PC-9 (cell line): ENCODE results near the gene ZCCHC7. TPM values are rescaled to one million over a fixed set of nuclear protein-coding genes. Genes with fewer than 3 reads are reported as not detected.

ENCODE experiments used
- BruUV-seq: library from RNA; stranded (reverse); fragments of 400-500 nt; replicated peaks from 2 replicates; lab custom pipeline; 2021; lab: Mats Ljungman, UMichigan
- CTCF ChIA-PET: fragments of 300-600 bp; sonication (Branson Sonifier 250); formaldehyde crosslinking; loops from one replicate; lab custom pipeline; 2022; ENCODE audit warnings: antibody characterized with exemption; lab: Charles Lee
- POLR2A ChIA-PET: fragments of 300-600 bp; sonication (Branson Sonifier 250); formaldehyde crosslinking; loops from one replicate; lab custom pipeline; 2022; ENCODE audit warnings: antibody characterized with exemption; ENCODE audit not compliant: unreplicated experiment; lab: Charles Lee
- DNase-seq, 2 experiments: peaks; one replicate each; pipeline versions ENCODE4 v3.0.0 to v3.0.0-alpha.2; 2015 to 2022; ENCODE audit warnings: mixed read lengths in 1 of 2
- H2AFZ ChIP-seq: fragments of 200-600 bp; sonication (generic); 2 replicates; pipeline ENCODE4 v1.8.1; 2017; ENCODE audit warnings: antibody characterized with exemption
- H3F3A ChIP-seq: fragments of 200-600 bp; sonication (generic); 2 replicates; pipeline ENCODE4 v1.8.1; 2017; ENCODE audit warnings: antibody characterized with exemption, mild to moderate bottlenecking, low read depth; ENCODE audit not compliant: insufficient read depth
- H3K27ac ChIP-seq: fragments of 200-600 bp; sonication (generic); 2 replicates; pipeline ENCODE4 v1.6.1; 2016; ENCODE audit warnings: mixed run types
- H3K27me3 ChIP-seq: fragments of 200-600 bp; sonication (generic); 2 replicates; pipeline ENCODE4 v1.6.1; 2016; ENCODE audit warnings: low read depth, mixed run types; ENCODE audit not compliant: insufficient read depth
- H3K36me3 ChIP-seq: fragments of 200-600 bp; sonication (generic); 2 replicates; pipeline ENCODE4 v1.6.1; 2016; ENCODE audit warnings: low read depth, mixed run types
- H3K4me1 ChIP-seq: fragments of 200-600 bp; sonication (generic); replicated peaks from 2 replicates; pipeline ENCODE4 v1.6.1; 2016; ENCODE audit warnings: mixed run types; ENCODE audit not compliant: insufficient read depth
- H3K4me2 ChIP-seq: fragments of 200-600 bp; sonication (generic); 2 replicates; pipeline ENCODE4 v1.6.1; 2017; ENCODE audit warnings: mixed run types
- H3K4me3 ChIP-seq: fragments of 200-600 bp; sonication (generic); 2 replicates; pipeline ENCODE4 v1.6.1; 2016; ENCODE audit warnings: mixed run types
- H3K79me2 ChIP-seq: fragments of 200-600 bp; sonication (generic); 2 replicates; pipeline ENCODE4 v1.6.1; 2017; ENCODE audit warnings: low read depth, mixed run types
- H3K9me2 ChIP-seq: fragments of 200-600 bp; sonication (generic); 2 replicates; pipeline ENCODE4 v1.8.1; 2017; ENCODE audit warnings: mild to moderate bottlenecking; ENCODE audit not compliant: insufficient read depth
- H3K9me3 ChIP-seq: fragments of 200-600 bp; sonication (generic); 2 replicates; pipeline ENCODE4 v1.8.1; 2016; ENCODE audit warnings: low read depth; ENCODE audit not compliant: insufficient read depth
- H4K20me1 ChIP-seq: fragments of 200-600 bp; sonication (generic); 2 replicates; pipeline ENCODE4 v1.8.1; 2017; ENCODE audit not compliant: insufficient read depth
- CTCF ChIP-seq: fragments of 200-600 bp; sonication (generic); conservative IDR thresholded peaks from 2 replicates; pipeline ENCODE4 v1.6.1; 2017; ENCODE audit warnings: mixed run types, antibody characterized with exemption, mild to moderate bottlenecking, moderate library complexity
- EZH2 ChIP-seq: fragments of 200-600 bp; sonication (generic); IDR thresholded peaks from 2 replicates; pipeline ENCODE4 v1.8.0; 2017; ENCODE audit warnings: antibody characterized with exemption, low read depth
- intact Hi-C: fragments of 100-400 bp; cut with micrococcal nuclease; formaldehyde crosslinking; loops from one replicate; pipeline ENCODE4 v1.10.0; 2022; ENCODE audit not compliant: unreplicated experiment
- total RNA-seq: library from RNA; stranded (reverse); gene quantifications from 2 replicates; pipeline ENCODE4 v1.2.3, GENCODE V29; 2021

Gene ZCCHC7
- total RNA-seq, 1 experiment from 2014 or later, result 15.9 TPM

GRCh38 chr9:37292896-37293295 is 172.5 kb downstream of the ZCCHC7 start:
- TF ChIP-seq EZH2 (no peak), CTCF (no peak)
- Histone ChIP-seq H2AFZ (no peak overlapping the region), H3K9me3 (no peaks in the 10 kb centered on the region), H3K79me2 (no peaks in the 10 kb centered on the region; the same call in 1 of the 2 replicates), H3K27ac (no peak overlapping the region), H3K27me3 (no peaks in the 10 kb centered on the region), H3K4me2 (no peak overlapping the region), H4K20me1 (no peaks in the 10 kb centered on the region; the same call in 1 of the 2 replicates), H3F3A (no peaks in the 10 kb centered on the region), H3K36me3 (no peaks in the 10 kb centered on the region), H3K4me1 (peaks cover 12% of the 10 kb centered on the region), H3K9me2 (no peaks in the 10 kb centered on the region), H3K4me3 (no peak overlapping the region)
- intact Hi-C loops, result no loop called here
- no peak for DNase-seq
- POLR2A ChIA-PET, result interaction anchor here (0.6 to 0.7 kb wide), 2 partner anchors 31 to 158 kb away, joined by 4 to 5 read pairs; no protein-coding TSS in a partner anchor
- CTCF ChIA-PET, result no interaction called here
- BruUV-seq, result no TSS peak

GRCh38 chr9:37293664-37294524 is 173.5 kb downstream of the ZCCHC7 start:
- ChIA-PET CTCF (no interaction called here), POLR2A (interaction anchor here (0.7 kb wide), 1 partner anchor 159 kb away, joined by 4 read pairs; no protein-coding TSS in a partner anchor)
- intact Hi-C loops, result no loop called here

GRCh38 chr9:37295178-37295577 is 174.8 kb downstream of the ZCCHC7 start:
- TF ChIP-seq EZH2 (no peak), CTCF (no peak)
- no peak overlapping the region for H3K27ac ChIP-seq
- H2AFZ ChIP-seq, result no peak overlapping the region
- H3K27me3 ChIP-seq, result no peaks in the 10 kb centered on the region
- H3K9me3 ChIP-seq, result no peaks in the 10 kb centered on the region
- H3K4me1 ChIP-seq, result peaks cover 12% of the 10 kb centered on the region
- H3K79me2 ChIP-seq, result no peaks in the 10 kb centered on the region; the same call in 1 of the 2 replicates
- BruUV-seq, result no TSS peak
- DNase-seq, result no peak
- H3F3A ChIP-seq, result no peaks in the 10 kb centered on the region
- H3K9me2 ChIP-seq, result no peaks in the 10 kb centered on the region
- POLR2A ChIA-PET, result no interaction called here
- H4K20me1 ChIP-seq, result no peaks in the 10 kb centered on the region; the same call in 1 of the 2 replicates
- intact Hi-C loops, result no loop called here
- no peak overlapping the region for H3K4me2 ChIP-seq
- CTCF ChIA-PET, result no interaction called here
- no peaks in the 10 kb centered on the region for H3K36me3 ChIP-seq
- no peak overlapping the region for H3K4me3 ChIP-seq

More at GRCh38 chr9:37293664-37294524, 173.5 kb downstream of the ZCCHC7 start:
- TF ChIP-seq CTCF, result no peak
- TF ChIP-seq EZH2, result no peak
- H3K4me3 ChIP-seq, result no peak overlapping the region
- DNase-seq, result no peak
- H3K9me2 ChIP-seq, result no peaks in the 10 kb centered on the region
- H3K9me3 ChIP-seq, result no peaks in the 10 kb centered on the region
- no peak overlapping the region for H2AFZ ChIP-seq
- H3K27me3 ChIP-seq, result no peaks in the 10 kb centered on the region
- no peak overlapping the region for H3K27ac ChIP-seq
- H3K79me2 ChIP-seq, result no peaks in the 10 kb centered on the region; the same call in 1 of the 2 replicates
- H3K4me1 ChIP-seq, result peaks cover 12% of the 10 kb centered on the region
- BruUV-seq, result no TSS peak
- H3K36me3 ChIP-seq, result no peaks in the 10 kb centered on the region
- no peaks in the 10 kb centered on the region; the same call in 1 of the 2 replicates for H4K20me1 ChIP-seq
- no peaks in the 10 kb centered on the region for H3F3A ChIP-seq
- H3K4me2 ChIP-seq, result no peak overlapping the region
